Left lung (tissue), 14 donors: Measurements from ENCODE around the gene CCDC40. TPM values are rescaled to one million over a fixed set of nuclear protein-coding genes. Genes with fewer than 3 reads are reported as not detected.

Experiments
- ATAC-seq: fragments of 200-7000 bp; cut with Tn5 transposase; one replicate; pipeline ENCODE4 v1.9.1; 2020; ENCODE audit warnings: moderate library complexity
- DNase-seq, 4 donors: peaks; one replicate each; pipeline ENCODE4 v3.0.0-alpha.2; 2013 to 2020
- H3K27ac ChIP-seq, 2 donors: fragments of 200-600 bp; sonication (generic) in 1 of 2; one replicate each; pipeline versions ENCODE4 v1.5.0 to v1.8.0; 2020 to 2021
- H3K27me3 ChIP-seq, 2 donors: fragments of 200-600 bp; sonication (generic) in 1 of 2; one replicate each; pipeline versions ENCODE4 v1.5.0 to v1.8.0; 2020 to 2021
- H3K36me3 ChIP-seq, 2 donors: fragments of 200-600 bp; sonication (generic) in 1 of 2; one replicate each; pipeline versions ENCODE4 v1.5.0 to v1.8.0; 2020 to 2021
- H3K4me1 ChIP-seq, 2 donors: fragments of 200-600 bp; one replicate each; pipeline ENCODE4 v1.8.0; 2021
- H3K4me3 ChIP-seq, 2 donors: fragments of 200-600 bp; sonication (generic) in 1 of 2; one replicate each; pipeline versions ENCODE4 v1.5.0 to v1.8.0; 2020 to 2021; ENCODE audit warnings: mild to moderate bottlenecking in 1 of 2
- H3K9me3 ChIP-seq, 2 donors: fragments of 200-600 bp; sonication (generic) in 1 of 2; one replicate each; pipeline versions ENCODE4 v1.5.0 to v1.8.0; 2020 to 2021
- CTCF ChIP-seq, 2 donors: fragments of 200-600 bp; sonication (generic) in 1 of 2; IDR thresholded peaks; one replicate each; pipeline versions ENCODE4 v1.5.0 to v1.8.0; 2021; ENCODE audit warnings: antibody characterized with exemption in 2 of 2
- intact Hi-C, 2 donors: fragments of 100-400 bp; cut with DNase I; formaldehyde crosslinking; loops; one replicate each; pipeline versions ENCODE4 v1.11.2 to v1.14.2; 2022
- long read RNA-seq, 12 donors: library from polyadenylated mRNA in 2 of 12; unstranded in 2 of 12; transcript quantifications; one replicate each; pipeline ENCODE4 v2.0.0 and lab custom pipeline, GENCODE V29; 2019 to 2026
- polyA plus RNA-seq, 6 donors: library from polyadenylated mRNA; unstranded; fragments of 120-200 nt; gene quantifications; one replicate each; pipeline ENCODE4 v1.2.1, GENCODE V29; 2013; ENCODE audit not compliant: insufficient read length in 6 of 6
- total RNA-seq, 2 donors: library from RNA; stranded (reverse); fragmentation: NEBNext Ultra II Directional; extraction: Animal tissue kit (Norgen Biotek cat#: 25700); gene quantifications; one replicate each; pipeline ENCODE4 v1.2.1, GENCODE V29; 2021
- donor health status: DM: no; HTN: yes; CAD: no.
- donor health status: DM: no; HTN: no; CAD: no.

The CCDC40 gene, protein sequence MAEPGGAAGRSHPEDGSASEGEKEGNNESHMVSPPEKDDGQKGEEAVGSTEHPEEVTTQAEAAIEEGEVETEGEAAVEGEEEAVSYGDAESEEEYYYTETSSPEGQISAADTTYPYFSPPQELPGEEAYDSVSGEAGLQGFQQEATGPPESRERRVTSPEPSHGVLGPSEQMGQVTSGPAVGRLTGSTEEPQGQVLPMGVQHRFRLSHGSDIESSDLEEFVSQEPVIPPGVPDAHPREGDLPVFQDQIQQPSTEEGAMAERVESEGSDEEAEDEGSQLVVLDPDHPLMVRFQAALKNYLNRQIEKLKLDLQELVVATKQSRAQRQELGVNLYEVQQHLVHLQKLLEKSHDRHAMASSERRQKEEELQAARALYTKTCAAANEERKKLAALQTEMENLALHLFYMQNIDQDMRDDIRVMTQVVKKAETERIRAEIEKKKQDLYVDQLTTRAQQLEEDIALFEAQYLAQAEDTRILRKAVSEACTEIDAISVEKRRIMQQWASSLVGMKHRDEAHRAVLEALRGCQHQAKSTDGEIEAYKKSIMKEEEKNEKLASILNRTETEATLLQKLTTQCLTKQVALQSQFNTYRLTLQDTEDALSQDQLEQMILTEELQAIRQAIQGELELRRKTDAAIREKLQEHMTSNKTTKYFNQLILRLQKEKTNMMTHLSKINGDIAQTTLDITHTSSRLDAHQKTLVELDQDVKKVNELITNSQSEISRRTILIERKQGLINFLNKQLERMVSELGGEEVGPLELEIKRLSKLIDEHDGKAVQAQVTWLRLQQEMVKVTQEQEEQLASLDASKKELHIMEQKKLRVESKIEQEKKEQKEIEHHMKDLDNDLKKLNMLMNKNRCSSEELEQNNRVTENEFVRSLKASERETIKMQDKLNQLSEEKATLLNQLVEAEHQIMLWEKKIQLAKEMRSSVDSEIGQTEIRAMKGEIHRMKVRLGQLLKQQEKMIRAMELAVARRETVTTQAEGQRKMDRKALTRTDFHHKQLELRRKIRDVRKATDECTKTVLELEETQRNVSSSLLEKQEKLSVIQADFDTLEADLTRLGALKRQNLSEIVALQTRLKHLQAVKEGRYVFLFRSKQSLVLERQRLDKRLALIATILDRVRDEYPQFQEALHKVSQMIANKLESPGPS
- total RNA-seq (1 to 10 TPM; 8.0 to 8.4 TPM), polyA plus RNA-seq (10 to 100 TPM in 5 of 6 donors, 1 to 10 TPM in 1; 8.8 to 15.2 (median 13.1) TPM)
- long read RNA-seq, donor 1, full-length matches to known transcripts, result 4 of 4 reads
- long read RNA-seq, donor 1, partial matches to known transcripts, result 0 of 4 reads
- long read RNA-seq, donor 1, other reads (novel, unspliced or antisense), result 0 of 4 reads
- long read RNA-seq, donor 2, partial matches to known transcripts, result 0 of 3 reads
- long read RNA-seq, donor 2, other reads (novel, unspliced or antisense), result 0 of 3 reads
- long read RNA-seq, donor 3, partial matches to known transcripts, result 0 of 3 reads
- long read RNA-seq, donor 3, other reads (novel, unspliced or antisense), result 0 of 3 reads
- long read RNA-seq, donor 4, partial matches to known transcripts, result 0 of 2 reads
- long read RNA-seq, donor 4, other reads (novel, unspliced or antisense), result 1 of 2 reads
- long read RNA-seq, donor 5, partial matches to known transcripts, result 0 of 1 reads
- long read RNA-seq, donor 5, other reads (novel, unspliced or antisense), result 0 of 1 reads
- long read RNA-seq, donor 6, result 0 reads
- long read RNA-seq, donor 7, result 0 reads
- long read RNA-seq, donor 8, full-length matches to known transcripts, result 2 of 2 reads
- long read RNA-seq, donor 8, partial matches to known transcripts, result 0 of 2 reads
- long read RNA-seq, donor 8, other reads (novel, unspliced or antisense), result 0 of 2 reads
- long read RNA-seq, donor 9, result 0 reads
- long read RNA-seq, donor 10, partial matches to known transcripts, result 1 of 2 reads
- long read RNA-seq, donor 10, other reads (novel, unspliced or antisense), result 0 of 2 reads
- long read RNA-seq, donor 11, result 0 reads
- long read RNA-seq, donor 12, partial matches to known transcripts, result 0 of 2 reads
- long read RNA-seq, donor 12, other reads (novel, unspliced or antisense), result 0 of 2 reads

GRCh38 chr17:80035937-80036714 is at the start of gene CCDC40:
CCDC40 (plus strand) TSS chr17:80036642; CDS start chr17:80036663, 21 bp downstream.
- Histone ChIP-seq H3K27ac (peak within 1 kb of the TSS; percentile 86 to 96), H3K9me3 (no peaks in the 10 kb centered on the region), H3K36me3 (no peaks in the 10 kb centered on the region), H3K4me3 (peak within 1 kb of the TSS; percentile 62 to 84), H3K27me3 (peaks cover 0 to 33% of the 10 kb centered on the region in 2 donors), H3K4me1 (peaks cover 4 to 31% of the 10 kb centered on the region in 2 donors)
- peak; percentile 87 to 95 (median 90) for DNase-seq
- TF ChIP-seq CTCF (IDR thresholded peaks at IDR 0.05), result no peak
- peak; percentile 96 for ATAC-seq
- intact Hi-C loops, result no loop called here

DNA sequence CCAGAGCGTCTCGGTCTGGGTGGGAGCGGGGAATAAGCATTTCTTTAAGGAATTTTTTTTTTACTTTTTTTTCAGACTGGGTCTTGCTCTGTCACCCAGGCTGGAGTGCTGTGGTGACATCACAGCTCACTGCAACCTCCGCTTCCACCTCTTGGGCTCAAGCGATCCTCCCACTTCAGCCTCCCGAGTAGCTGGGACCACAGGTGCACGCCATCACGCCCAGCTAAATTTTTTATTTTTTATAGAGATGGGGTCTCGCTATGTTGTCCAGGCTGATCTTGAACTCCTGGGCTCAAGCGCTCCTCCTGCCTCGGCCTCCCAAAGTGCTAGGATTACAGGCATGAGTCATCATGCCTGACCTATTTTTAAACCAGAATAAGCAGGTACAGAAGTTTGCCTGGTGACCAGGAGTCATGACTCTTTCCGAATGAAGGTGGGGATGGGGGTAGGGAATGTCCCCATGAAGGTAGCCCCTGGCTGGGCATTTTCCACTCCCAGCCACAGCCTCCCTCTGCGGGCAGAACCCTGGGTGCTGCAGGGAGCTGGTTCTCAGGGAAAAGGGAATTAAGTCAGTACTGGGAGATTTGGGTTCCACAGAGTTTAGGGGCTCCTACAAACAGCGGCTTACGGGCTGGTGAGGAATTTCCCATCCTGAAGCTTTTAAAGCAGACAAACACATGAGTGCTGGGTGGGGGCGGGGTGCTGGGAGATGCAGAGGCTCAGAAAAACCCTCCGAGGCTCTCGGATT is 49.1 kb upstream of the CCDC40 start:
- H3K27ac ChIP-seq, result no peak overlapping the region
- no peak for ATAC-seq
- H3K36me3 ChIP-seq, result no peaks in the 10 kb centered on the region

GRCh38 chr17:79987935-79988184 is 48.6 kb upstream of the CCDC40 start:
- ATAC-seq, result no peak
- Histone ChIP-seq H3K9me3 (no peaks in the 10 kb centered on the region), H3K4me3 (no peak overlapping the region), H3K4me1 (peaks cover 13 to 15% of the 10 kb centered on the region in 2 donors), H3K27me3 (peaks cover 0 to 9% of the 10 kb centered on the region in 2 donors), H3K27ac (peak overlapping the region in 1 of 2 donors; percentile 54), H3K36me3 (no peaks in the 10 kb centered on the region)
- no peak for DNase-seq
- no peak for TF ChIP-seq CTCF (IDR thresholded peaks at IDR 0.05)
- intact Hi-C loops, result no loop called here

More for the DNA sequence above, 49.1 kb upstream of the CCDC40 start:
- DNase-seq, result peak in 1 of 4 donors; percentile 24
- Histone ChIP-seq H3K4me3 (no peak overlapping the region), H3K4me1 (peaks cover 8 to 10% of the 10 kb centered on the region in 2 donors), H3K27me3 (peaks cover 0 to 7% of the 10 kb centered on the region in 2 donors), H3K9me3 (no peaks in the 10 kb centered on the region)
- intact Hi-C loops, result no loop called here
- no peak for TF ChIP-seq CTCF (IDR thresholded peaks at IDR 0.05)
